ENCODE results near the gene PCNX3.
A peak's percentile ranks its signal among the peaks of the same experiment; 100 is the strongest.
"Not testable (repeated sequence)": the region's sequence is repeated elsewhere in the genome, so short reads cannot be mapped to it uniquely, and the experiment has no call there.

Gene PCNX3

GRCh38 chr11:65658174-65659021 lies 42.8 kb downstream of the PCNX3 start:
- TF ChIP-seq, protein P1, sequence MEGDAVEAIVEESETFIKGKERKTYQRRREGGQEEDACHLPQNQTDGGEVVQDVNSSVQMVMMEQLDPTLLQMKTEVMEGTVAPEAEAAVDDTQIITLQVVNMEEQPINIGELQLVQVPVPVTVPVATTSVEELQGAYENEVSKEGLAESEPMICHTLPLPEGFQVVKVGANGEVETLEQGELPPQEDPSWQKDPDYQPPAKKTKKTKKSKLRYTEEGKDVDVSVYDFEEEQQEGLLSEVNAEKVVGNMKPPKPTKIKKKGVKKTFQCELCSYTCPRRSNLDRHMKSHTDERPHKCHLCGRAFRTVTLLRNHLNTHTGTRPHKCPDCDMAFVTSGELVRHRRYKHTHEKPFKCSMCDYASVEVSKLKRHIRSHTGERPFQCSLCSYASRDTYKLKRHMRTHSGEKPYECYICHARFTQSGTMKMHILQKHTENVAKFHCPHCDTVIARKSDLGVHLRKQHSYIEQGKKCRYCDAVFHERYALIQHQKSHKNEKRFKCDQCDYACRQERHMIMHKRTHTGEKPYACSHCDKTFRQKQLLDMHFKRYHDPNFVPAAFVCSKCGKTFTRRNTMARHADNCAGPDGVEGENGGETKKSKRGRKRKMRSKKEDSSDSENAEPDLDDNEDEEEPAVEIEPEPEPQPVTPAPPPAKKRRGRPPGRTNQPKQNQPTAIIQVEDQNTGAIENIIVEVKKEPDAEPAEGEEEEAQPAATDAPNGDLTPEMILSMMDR (IDR thresholded peaks at IDR 0.05) = no peak
- no peak overlapping the region for H3K27ac ChIP-seq
- H3K4me3 ChIP-seq = no peak overlapping the region
- no peak for DNase-seq (ENCODE audit: low spot score)

DNA sequence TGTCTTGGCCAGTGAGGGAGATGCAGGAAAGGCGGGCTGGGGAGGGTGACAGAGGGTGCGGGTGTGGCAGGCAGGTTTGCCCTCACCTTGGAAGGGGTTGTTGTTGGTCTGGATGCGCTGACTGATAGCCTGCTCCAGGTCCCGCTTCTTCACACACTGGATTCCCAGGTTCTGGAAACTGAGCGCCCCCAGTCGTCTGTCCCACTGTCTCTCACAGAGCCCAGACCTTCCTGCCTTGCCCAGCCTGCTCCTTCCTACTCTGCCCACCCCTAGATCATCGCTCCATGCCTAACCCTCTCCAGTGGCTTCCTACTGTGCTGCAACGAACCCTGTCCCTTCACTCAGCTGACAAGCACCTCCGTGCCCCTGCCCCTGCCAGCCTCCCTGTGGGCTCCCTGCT lies 44.5 kb downstream of the PCNX3 start:
- TF ChIP-seq, protein P1 (IDR thresholded peaks at IDR 0.05) = no peak
- peak overlapping the region in 1 of 2 donors; percentile 19 for H3K27ac ChIP-seq
- H3K4me3 ChIP-seq = no peak overlapping the region
- no peak for DNase-seq (ENCODE audit: low spot score)

DNA sequence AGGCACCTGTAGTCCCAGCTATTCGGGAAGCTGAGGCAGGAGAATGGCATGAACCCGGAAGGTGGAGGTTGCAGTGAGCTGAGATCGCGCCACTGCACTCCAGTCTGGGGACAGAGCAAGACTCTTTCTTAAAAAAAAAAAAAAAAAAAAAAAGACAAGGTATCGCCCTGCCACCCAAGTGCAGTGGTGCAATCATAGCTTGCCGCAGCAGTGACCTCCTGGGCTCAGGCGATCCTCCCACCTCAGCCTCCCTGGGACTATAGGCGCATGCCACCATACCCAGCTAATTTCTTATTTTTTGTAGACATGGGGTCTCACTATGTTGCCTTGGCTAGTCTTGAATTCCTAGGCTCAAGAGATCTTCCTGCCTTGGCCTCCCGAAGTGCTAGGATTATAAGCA lies 45.3 kb downstream of the PCNX3 start:
- H3K4me3 ChIP-seq = peak overlapping the region; percentile 97
- H3K27ac ChIP-seq; DNase-seq (ENCODE audit: low spot score): not testable (repeated sequence)

- TF ChIP-seq, protein P1 (IDR thresholded peaks at IDR 0.05) = no peak
- no peak for DNase-seq (ENCODE audit: low spot score)
These were observed 46.1 kb downstream of the PCNX3 start for GRCh38 chr11:65661599-65662246.

DNA sequence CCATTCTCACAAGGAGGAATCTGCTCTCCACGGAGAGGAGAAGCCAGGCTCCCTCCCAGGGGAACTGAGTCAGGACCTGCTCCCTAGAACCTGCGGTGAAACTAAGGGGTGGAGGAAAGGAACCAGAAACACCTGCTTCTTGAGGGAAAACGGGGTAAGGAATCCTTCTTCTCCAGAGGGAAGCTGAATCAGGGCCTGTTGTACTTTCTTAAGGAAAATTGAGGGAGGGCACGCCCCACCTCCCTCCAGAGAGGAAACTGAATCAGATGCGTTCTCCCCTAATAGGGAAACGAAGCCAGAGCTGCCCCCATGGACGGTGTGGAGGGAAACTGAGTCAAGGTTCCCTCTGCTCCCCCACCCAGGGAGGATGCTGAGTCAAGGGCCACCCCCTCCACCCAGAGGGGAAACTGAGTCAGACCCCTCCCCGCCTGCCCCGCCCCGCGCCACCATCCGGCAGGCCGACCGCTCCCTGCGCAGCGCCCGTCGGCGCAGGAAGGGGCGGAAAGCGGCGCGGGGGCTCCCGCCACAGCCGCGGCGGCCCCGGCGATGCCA lies 46.7 kb downstream of the PCNX3 start:
- DNase-seq (ENCODE audit: low spot score) = peak; percentile 79
- TF ChIP-seq, protein P1 (IDR thresholded peaks at IDR 0.05) = no peak
- Histone ChIP-seq H3K27ac (peak overlapping the region; percentile 99 to 100), H3K4me3 (peak overlapping the region; percentile 97)

More at GRCh38 chr11:65661599-65662246, 46.1 kb downstream of the PCNX3 start:
- Histone ChIP-seq H3K27ac (peak overlapping the region; percentile 99 to 100), H3K4me3 (peak overlapping the region; percentile 97)

DNA sequence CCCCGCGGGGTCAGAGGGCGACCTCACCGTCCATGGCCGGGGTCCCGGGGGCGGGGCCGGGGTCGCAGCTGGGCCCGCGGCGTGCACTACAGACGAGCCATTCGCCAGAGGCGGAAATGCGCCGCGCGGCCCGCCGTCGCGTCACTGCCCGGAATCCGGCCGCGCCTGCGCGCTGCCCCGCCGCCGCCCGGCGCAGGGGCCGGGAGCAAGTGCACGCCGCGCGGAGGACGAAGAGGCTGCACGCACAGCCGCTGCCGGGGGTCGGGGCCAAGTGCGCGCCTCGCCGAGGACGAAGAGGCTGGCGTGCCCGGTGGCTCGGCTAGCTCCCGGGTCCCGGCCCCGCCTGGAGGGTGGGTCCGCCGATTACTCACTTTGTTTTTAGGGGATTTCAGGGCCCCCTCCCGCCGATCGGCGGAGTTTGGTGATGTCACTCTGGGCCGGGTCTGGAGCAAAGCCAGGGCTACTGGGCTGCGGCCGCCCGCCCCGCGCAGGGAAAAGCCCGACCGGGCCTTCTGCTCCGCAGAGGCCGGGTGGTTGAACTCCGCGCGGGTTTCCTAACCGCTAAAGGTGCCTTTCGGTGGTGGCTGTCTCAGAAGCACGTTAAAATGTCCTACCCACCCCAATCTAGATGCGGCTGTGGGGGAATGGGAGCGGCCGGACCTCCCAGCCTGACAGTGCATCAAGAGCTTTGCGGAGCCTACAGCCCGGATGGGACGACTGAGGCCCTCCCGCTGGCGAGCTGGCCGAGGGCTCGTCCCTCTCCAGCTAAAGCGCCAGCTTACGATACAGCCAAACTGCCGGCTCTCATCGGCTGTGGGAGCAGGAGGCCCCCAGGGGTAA lies 47.4 kb downstream of the PCNX3 start, which contains the start of gene RELA:
Gene RELA (minus strand): TSS at position 118 of the 840 bp plus-strand sequence. CDS start 84 bp downstream, at position 34.
- Histone ChIP-seq H3K4me3 (peak within 1 kb of the TSS; percentile 97), H3K27ac (peak within 1 kb of the TSS; percentile 99 to 100)
- TF ChIP-seq, protein P1 (IDR thresholded peaks at IDR 0.05) = no peak
- peak; percentile 98 for DNase-seq (ENCODE audit: low spot score)
